ENCODE results near the gene ITPRIP. TPM values are rescaled to one million over a fixed set of nuclear protein-coding genes. Genes with fewer than 3 reads are reported as not detected.
A peak's percentile ranks its signal among the peaks of the same experiment; 100 is the strongest.

ITPRIP gene
- total RNA-seq, 1 donor from 2014 or later = 14.5 TPM

GRCh38 chr10:104304927-104305326, 33.3 kb downstream of the ITPRIP start:
- no peak for DNase-seq (ENCODE audit: low spot score)
- TF ChIP-seq CTCF (IDR thresholded peaks at IDR 0.05) = no peak
- H3K27me3 Mint-ChIP-seq (ENCODE audit: low read depth) = no peaks in the 10 kb centered on the region
- no peaks in the 10 kb centered on the region for H3K36me3 Mint-ChIP-seq (ENCODE audit: low read depth)
- H3K4me3 Mint-ChIP-seq (ENCODE audit: unreplicated experiment) = no peak overlapping the region
- no peak overlapping the region for H3K27ac Mint-ChIP-seq (ENCODE audit: unreplicated experiment)
- H3K9me3 Mint-ChIP-seq (ENCODE audit: low read depth) = peaks cover 5% of the 10 kb centered on the region
- peaks cover 52% of the 10 kb centered on the region for H3K4me1 Mint-ChIP-seq (ENCODE audit: low read depth)

- H3K27me3 Mint-ChIP-seq (ENCODE audit: low read depth) = no peaks in the 10 kb centered on the region
- peaks cover 5% of the 10 kb centered on the region for H3K9me3 Mint-ChIP-seq (ENCODE audit: low read depth)
- H3K27ac Mint-ChIP-seq (ENCODE audit: unreplicated experiment) = no peak overlapping the region
- H3K4me3 Mint-ChIP-seq (ENCODE audit: unreplicated experiment) = no peak overlapping the region
- no peak for DNase-seq (ENCODE audit: low spot score)
- H3K4me1 Mint-ChIP-seq (ENCODE audit: low read depth) = peaks cover 52% of the 10 kb centered on the region
- no peak for TF ChIP-seq CTCF (IDR thresholded peaks at IDR 0.05)
- H3K36me3 Mint-ChIP-seq (ENCODE audit: low read depth) = no peaks in the 10 kb centered on the region
Observed at GRCh38 chr10:104304356-104304745, 33.9 kb downstream of the ITPRIP start.

- Mint-ChIP-seq H3K27ac (ENCODE audit: unreplicated experiment) (no peak overlapping the region), H3K9me3 (ENCODE audit: low read depth) (peaks cover 5% of the 10 kb centered on the region), H3K27me3 (ENCODE audit: low read depth) (no peaks in the 10 kb centered on the region), H3K4me3 (ENCODE audit: unreplicated experiment) (no peak overlapping the region), H3K4me1 (ENCODE audit: low read depth) (peaks cover 54% of the 10 kb centered on the region), H3K36me3 (ENCODE audit: low read depth) (no peaks in the 10 kb centered on the region)
- TF ChIP-seq CTCF (IDR thresholded peaks at IDR 0.05) = no peak
- no peak for DNase-seq (ENCODE audit: low spot score)
Observed at GRCh38 chr10:104303594-104304355, 34.5 kb downstream of the ITPRIP start.

- no peak for DNase-seq (ENCODE audit: low spot score)
- H3K9me3 Mint-ChIP-seq (ENCODE audit: low read depth) = peaks cover 5% of the 10 kb centered on the region
- peaks cover 45% of the 10 kb centered on the region for H3K4me1 Mint-ChIP-seq (ENCODE audit: low read depth)
- peak; percentile 30 for TF ChIP-seq CTCF (IDR thresholded peaks at IDR 0.05)
- no peak overlapping the region for H3K27ac Mint-ChIP-seq (ENCODE audit: unreplicated experiment)
- no peaks in the 10 kb centered on the region for H3K27me3 Mint-ChIP-seq (ENCODE audit: low read depth)
- H3K36me3 Mint-ChIP-seq (ENCODE audit: low read depth) = no peaks in the 10 kb centered on the region
- H3K4me3 Mint-ChIP-seq (ENCODE audit: unreplicated experiment) = no peak overlapping the region
Observed at GRCh38 chr10:104301907-104302690, 36.2 kb downstream of the ITPRIP start.

GRCh38 chr10:104300736-104301292, 37.5 kb downstream of the ITPRIP start:
- Mint-ChIP-seq H3K9me3 (ENCODE audit: low read depth) (peaks cover 5% of the 10 kb centered on the region), H3K27ac (ENCODE audit: unreplicated experiment) (peak overlapping the region; percentile 98), H3K4me3 (ENCODE audit: unreplicated experiment) (peak overlapping the region; percentile 61), H3K36me3 (ENCODE audit: low read depth) (no peaks in the 10 kb centered on the region), H3K4me1 (ENCODE audit: low read depth) (peaks cover 42% of the 10 kb centered on the region), H3K27me3 (ENCODE audit: low read depth) (no peaks in the 10 kb centered on the region)
- TF ChIP-seq CTCF (IDR thresholded peaks at IDR 0.05) = peak; percentile 49
- no peak for DNase-seq (ENCODE audit: low spot score)

All from chondrocyte (in vitro differentiated cells).